Ishikawa (cell line): ENCODE results near the gene SMIM32.

ENCODE experiments used
- CREB1 ChIP-seq: IDR thresholded peaks from 2 replicates; pipeline ENCODE4 v1.6.1; 2012; ENCODE audit warnings: low read depth
- EGR1 ChIP-seq: IDR thresholded peaks from 2 replicates; pipeline ENCODE4 v1.6.1; 2012
- EP300 ChIP-seq: IDR thresholded peaks from 2 replicates; pipeline ENCODE4 v1.6.1; 2012; ENCODE audit warnings: borderline replicate concordance
- FOXM1 ChIP-seq: IDR thresholded peaks from 2 replicates; pipeline ENCODE4 v1.6.1; 2012; ENCODE audit warnings: low read depth, borderline replicate concordance
- MAX ChIP-seq: IDR thresholded peaks from 2 replicates; pipeline ENCODE4 v1.6.1; 2012
- NFIC ChIP-seq: IDR thresholded peaks from 2 replicates; pipeline ENCODE4 v1.6.1; 2012
- REST ChIP-seq: IDR thresholded peaks from 2 replicates; pipeline ENCODE4 v1.6.1; 2012; ENCODE audit warnings: low read depth, mild to moderate bottlenecking
- TAF1 ChIP-seq: IDR thresholded peaks from 2 replicates; pipeline ENCODE4 v1.6.1; 2012; ENCODE audit warnings: low read depth, mild to moderate bottlenecking
- TCF12 ChIP-seq: IDR thresholded peaks from 2 replicates; pipeline ENCODE4 v1.6.1; 2012; ENCODE audit warnings: low read depth
- TEAD4 ChIP-seq: IDR thresholded peaks from 2 replicates; pipeline ENCODE4 v1.6.1; 2012
- USF1 ChIP-seq: IDR thresholded peaks from 2 replicates; pipeline ENCODE4 v1.6.1; 2012
- YY1 ChIP-seq: IDR thresholded peaks from 2 replicates; pipeline ENCODE4 v1.6.1; 2012; ENCODE audit warnings: low read depth
- ZBTB7A ChIP-seq: IDR thresholded peaks from 2 replicates; pipeline ENCODE4 v1.6.1; 2012; ENCODE audit warnings: low read depth

GRCh38 chr5:136162008-136162407 is 31.0 kb downstream of the SMIM32 start:
- TF ChIP-seq TAF1 (no peak), TCF12 (no peak), FOXM1 (no peak), CREB1 (no peak), REST (no peak), MAX (no peak), YY1 (no peak), TEAD4 (no peak), ZBTB7A (no peak), EP300 (no peak), EGR1 (no peak), USF1 (no peak), NFIC (no peak)
